ENCODE results near the gene TOR4A.
A peak's percentile ranks its signal among the peaks of the same experiment; 100 is the strongest.

The TOR4A gene

DNA sequence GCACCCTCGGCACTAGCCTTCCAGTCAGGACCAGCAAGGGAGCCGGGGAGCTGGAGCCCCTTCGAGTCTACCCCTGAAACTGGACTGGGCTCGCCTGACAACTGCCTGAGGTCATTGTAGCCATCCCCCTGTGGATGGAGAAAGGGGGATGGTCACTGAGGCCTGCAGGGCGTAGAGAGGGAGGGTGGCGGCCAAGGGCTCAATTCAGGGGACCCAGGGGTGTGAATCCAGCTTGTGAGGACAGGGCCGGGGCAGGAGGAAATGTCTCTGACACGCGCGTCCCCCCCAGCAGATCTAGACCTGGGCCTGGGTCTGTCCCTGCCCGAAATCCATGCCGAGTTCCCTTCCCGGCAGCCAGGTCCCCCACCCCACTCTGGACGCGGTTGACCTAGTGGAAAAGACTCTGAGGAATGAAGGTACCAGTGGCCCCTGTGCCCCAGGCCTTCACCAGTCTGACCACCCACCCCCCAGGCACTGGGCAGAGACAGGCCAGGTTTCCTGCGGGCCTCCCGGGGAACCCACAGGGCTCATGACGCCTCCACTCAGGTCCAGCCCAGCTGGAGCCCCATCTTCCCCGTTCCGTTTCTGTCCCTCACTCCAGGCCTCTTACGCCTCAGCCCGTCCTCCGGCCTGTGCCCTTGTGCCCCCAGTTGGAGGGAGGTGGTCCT, 46.0 kb upstream of the TOR4A start:
- Histone ChIP-seq H3K18ac (ENCODE audit: low read length) (no peak overlapping the region), H3K4me2 (ENCODE audit: insufficient read depth, low read length, poor library complexity, severe bottlenecking) (no peak overlapping the region), H3K9ac (ENCODE audit: low read depth, low read length, poor library complexity) (no peak overlapping the region), H3K27ac (replicated peaks; ENCODE audit: low read length) (no peak overlapping the region), H3K4me1 (ENCODE audit: control insufficient read depth in 2 of 2, insufficient read depth in 1 of 2, low read depth in 1 of 2, low read length in 2 of 2) (peaks cover 3 to 5% of the 10 kb centered on the region in 2 donors), H2AFZ (ENCODE audit: low read length) (no peak overlapping the region), H3K4ac (ENCODE audit: low read length) (no peak overlapping the region), H2BK12ac (ENCODE audit: low read length) (no peak overlapping the region), H3K14ac (ENCODE audit: low read length) (no peak overlapping the region), H2AK5ac (ENCODE audit: low read depth, low read length) (no peak overlapping the region), H3K9me3 (replicated peaks in 1 of 2; ENCODE audit: control insufficient read depth in 2 of 2, insufficient read depth in 1 of 2, low read depth in 1 of 2, low read length in 2 of 2) (no peaks in the 10 kb centered on the region), H4K8ac (ENCODE audit: low read depth, low read length) (no peak overlapping the region), H3K23ac (ENCODE audit: low read depth, low read length, poor library complexity) (no peak overlapping the region), H4K91ac (ENCODE audit: low read depth, low read length, poor library complexity) (no peak overlapping the region), H2BK120ac (ENCODE audit: low read depth, low read length) (no peak overlapping the region), H2BK15ac (ENCODE audit: low read length) (no peak overlapping the region), H2BK5ac (ENCODE audit: low read length) (no peak overlapping the region), H3K36me3 (replicated peaks in 1 of 2; ENCODE audit: control insufficient read depth in 2 of 2, insufficient read depth in 2 of 2, low read length in 2 of 2) (no peaks in the 10 kb centered on the region), H3K79me1 (ENCODE audit: low read depth, low read length) (peaks cover 2% of the 10 kb centered on the region), H3K4me3 (ENCODE audit: low read length in 2 of 2) (no peak overlapping the region), H3K27me3 (ENCODE audit: control insufficient read depth in 3 of 3, insufficient read depth in 3 of 3, low read depth in 1 of 3, low read length in 3 of 3) (peaks cover 0 to 7% (median 0%) of the 10 kb centered on the region in 3 experiments)
- no CpG with 5 or more reads among the region's 23 CpGs for WGBS, 2 donors (ENCODE audit: extremely low coverage in 2 of 2, insufficient read length in 2 of 2, insufficient replicate concordance in 1 of 2)
- no peak for DNase-seq (ENCODE audit: low spot score)

GRCh38 chr9:137232101-137232500, 45.4 kb upstream of the TOR4A start:
- no peak overlapping the region for H3K4ac ChIP-seq (ENCODE audit: low read length)
- no peak overlapping the region for H3K14ac ChIP-seq (ENCODE audit: low read length)
- H3K18ac ChIP-seq (ENCODE audit: low read length): no peak overlapping the region
- no peak overlapping the region for H2AFZ ChIP-seq (ENCODE audit: low read length)
- H3K4me3 ChIP-seq (ENCODE audit: low read length in 2 of 2): no peak overlapping the region
- H3K9me3 ChIP-seq (replicated peaks in 1 of 2; ENCODE audit: control insufficient read depth in 2 of 2, insufficient read depth in 1 of 2, low read depth in 1 of 2, low read length in 2 of 2): no peaks in the 10 kb centered on the region
- peak overlapping the region; percentile 34 for H3K9ac ChIP-seq (ENCODE audit: low read depth, low read length, poor library complexity)
- DNase-seq (ENCODE audit: low spot score): no peak
- no CpG with 5 or more reads among the region's 10 CpGs for WGBS, 2 donors (ENCODE audit: extremely low coverage in 2 of 2, insufficient read length in 2 of 2, insufficient replicate concordance in 1 of 2)
- H3K36me3 ChIP-seq (replicated peaks in 1 of 2; ENCODE audit: control insufficient read depth in 2 of 2, insufficient read depth in 2 of 2, low read length in 2 of 2): no peaks in the 10 kb centered on the region
- H2BK15ac ChIP-seq (ENCODE audit: low read length): no peak overlapping the region
- H4K8ac ChIP-seq (ENCODE audit: low read depth, low read length): no peak overlapping the region
- H4K91ac ChIP-seq (ENCODE audit: low read depth, low read length, poor library complexity): no peak overlapping the region
- no peak overlapping the region for H2BK12ac ChIP-seq (ENCODE audit: low read length)
- no peak overlapping the region for H2BK5ac ChIP-seq (ENCODE audit: low read length)
- no peak overlapping the region for H3K4me2 ChIP-seq (ENCODE audit: insufficient read depth, low read length, poor library complexity, severe bottlenecking)
- peaks cover 2% of the 10 kb centered on the region for H3K79me1 ChIP-seq (ENCODE audit: low read depth, low read length)
- peaks cover 8 to 9% of the 10 kb centered on the region in 2 donors for H3K4me1 ChIP-seq (ENCODE audit: control insufficient read depth in 2 of 2, insufficient read depth in 1 of 2, low read depth in 1 of 2, low read length in 2 of 2)
- no peak overlapping the region for H2BK120ac ChIP-seq (ENCODE audit: low read depth, low read length)
- H3K23ac ChIP-seq (ENCODE audit: low read depth, low read length, poor library complexity): no peak overlapping the region
- H3K27ac ChIP-seq (replicated peaks; ENCODE audit: low read length): no peak overlapping the region
- H3K27me3 ChIP-seq (ENCODE audit: control insufficient read depth in 3 of 3, insufficient read depth in 3 of 3, low read depth in 1 of 3, low read length in 3 of 3): peaks cover 0 to 7% (median 0%) of the 10 kb centered on the region in 3 experiments
- no peak overlapping the region for H2AK5ac ChIP-seq (ENCODE audit: low read depth, low read length)

DNA sequence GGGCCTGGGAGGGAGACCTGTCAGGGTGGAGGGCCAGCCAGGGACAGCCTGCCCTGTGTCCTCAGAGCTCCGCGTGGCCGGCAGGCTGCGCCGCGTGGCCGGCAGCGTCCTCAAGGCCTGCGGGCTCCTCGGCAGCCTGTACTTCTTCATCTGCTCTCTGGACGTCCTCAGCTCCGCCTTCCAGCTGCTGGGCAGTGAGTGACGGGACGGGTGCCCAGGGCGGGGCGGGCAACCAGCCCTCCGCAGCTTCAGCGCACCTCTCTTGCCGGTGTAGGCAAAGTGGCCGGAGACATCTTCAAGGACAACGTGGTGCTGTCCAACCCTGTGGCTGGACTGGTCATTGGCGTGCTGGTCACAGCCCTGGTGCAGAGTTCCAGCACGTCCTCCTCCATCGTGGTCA, 45.0 kb upstream of the TOR4A start:
- H3K36me3 ChIP-seq (replicated peaks in 1 of 2; ENCODE audit: control insufficient read depth in 2 of 2, insufficient read depth in 2 of 2, low read length in 2 of 2): no peaks in the 10 kb centered on the region
- H3K27ac ChIP-seq (replicated peaks; ENCODE audit: low read length): no peak overlapping the region
- no peak overlapping the region for H2AFZ ChIP-seq (ENCODE audit: low read length)
- peaks cover 2% of the 10 kb centered on the region for H3K79me1 ChIP-seq (ENCODE audit: low read depth, low read length)
- H3K4ac ChIP-seq (ENCODE audit: low read length): no peak overlapping the region
- peaks cover 10 to 12% of the 10 kb centered on the region in 2 donors for H3K4me1 ChIP-seq (ENCODE audit: control insufficient read depth in 2 of 2, insufficient read depth in 1 of 2, low read depth in 1 of 2, low read length in 2 of 2)
- H4K8ac ChIP-seq (ENCODE audit: low read depth, low read length): no peak overlapping the region
- peaks cover 0 to 7% (median 0%) of the 10 kb centered on the region in 3 experiments for H3K27me3 ChIP-seq (ENCODE audit: control insufficient read depth in 3 of 3, insufficient read depth in 3 of 3, low read depth in 1 of 3, low read length in 3 of 3)
- no peak overlapping the region for H3K4me2 ChIP-seq (ENCODE audit: insufficient read depth, low read length, poor library complexity, severe bottlenecking)
- no peak overlapping the region for H2BK15ac ChIP-seq (ENCODE audit: low read length)
- H3K23ac ChIP-seq (ENCODE audit: low read depth, low read length, poor library complexity): no peak overlapping the region
- no peak overlapping the region for H2BK5ac ChIP-seq (ENCODE audit: low read length)
- H4K91ac ChIP-seq (ENCODE audit: low read depth, low read length, poor library complexity): no peak overlapping the region
- H2BK120ac ChIP-seq (ENCODE audit: low read depth, low read length): no peak overlapping the region
- H3K4me3 ChIP-seq (ENCODE audit: low read length in 2 of 2): no peak overlapping the region
- H2BK12ac ChIP-seq (ENCODE audit: low read length): no peak overlapping the region
- no peak overlapping the region for H3K14ac ChIP-seq (ENCODE audit: low read length)
- WGBS, 2 donors (ENCODE audit: extremely low coverage in 2 of 2, insufficient read length in 2 of 2, insufficient replicate concordance in 1 of 2): no CpG with 5 or more reads among the region's 24 CpGs
- H2AK5ac ChIP-seq (ENCODE audit: low read depth, low read length): no peak overlapping the region
- no peaks in the 10 kb centered on the region for H3K9me3 ChIP-seq (replicated peaks in 1 of 2; ENCODE audit: control insufficient read depth in 2 of 2, insufficient read depth in 1 of 2, low read depth in 1 of 2, low read length in 2 of 2)
- H3K9ac ChIP-seq (ENCODE audit: low read depth, low read length, poor library complexity): no peak overlapping the region
- H3K18ac ChIP-seq (ENCODE audit: low read length): no peak overlapping the region
- no peak for DNase-seq (ENCODE audit: low spot score)

DNA sequence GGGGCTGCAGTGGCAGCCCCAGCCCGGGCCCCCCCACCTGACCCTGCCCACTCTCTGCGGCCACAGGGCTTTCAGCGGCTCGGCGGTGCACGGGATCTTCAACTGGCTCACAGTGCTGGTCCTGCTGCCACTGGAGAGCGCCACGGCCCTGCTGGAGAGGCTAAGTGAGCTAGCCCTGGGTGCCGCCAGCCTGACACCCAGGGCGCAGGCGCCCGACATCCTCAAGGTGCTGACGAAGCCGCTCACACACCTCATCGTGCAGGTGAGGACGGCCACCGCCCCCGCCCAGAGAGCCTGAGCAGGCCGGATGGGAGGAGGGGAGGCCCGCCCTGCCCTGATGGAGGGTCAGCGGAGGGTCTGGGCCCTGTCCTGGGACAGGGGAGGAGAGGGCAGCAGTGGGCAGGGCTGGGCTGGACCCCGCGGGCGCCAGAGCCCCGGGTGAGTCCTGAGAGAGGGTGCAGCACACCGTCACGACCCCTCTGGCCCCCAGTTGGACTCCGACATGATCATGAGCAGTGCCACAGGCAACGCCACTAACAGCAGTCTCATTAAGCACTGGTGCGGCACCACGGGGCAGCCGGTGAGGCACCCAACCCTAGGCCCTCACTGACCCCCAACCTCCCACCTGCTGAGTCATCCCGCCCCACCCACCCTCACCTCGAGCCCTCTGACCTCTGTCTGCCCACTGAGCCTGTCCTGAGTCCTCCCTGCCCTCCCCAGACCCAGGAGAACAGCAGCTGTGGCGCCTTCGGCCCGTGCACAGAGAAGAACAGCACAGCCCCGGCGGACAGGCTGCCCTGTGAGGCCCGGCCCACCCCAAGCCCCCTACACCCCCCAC, 44.2 kb upstream of the TOR4A start:
- H3K27me3 ChIP-seq (ENCODE audit: control insufficient read depth in 3 of 3, insufficient read depth in 3 of 3, low read depth in 1 of 3, low read length in 3 of 3): peaks cover 0 to 7% (median 0%) of the 10 kb centered on the region in 3 experiments
- no peak for DNase-seq (ENCODE audit: low spot score)
- H3K4me2 ChIP-seq (ENCODE audit: insufficient read depth, low read length, poor library complexity, severe bottlenecking): no peak overlapping the region
- H3K23ac ChIP-seq (ENCODE audit: low read depth, low read length, poor library complexity): peak overlapping the region; percentile 85
- H3K14ac ChIP-seq (ENCODE audit: low read length): no peak overlapping the region
- no peak overlapping the region for H3K18ac ChIP-seq (ENCODE audit: low read length)
- H2AK5ac ChIP-seq (ENCODE audit: low read depth, low read length): peak overlapping the region; percentile 56
- no peaks in the 10 kb centered on the region for H3K9me3 ChIP-seq (replicated peaks in 1 of 2; ENCODE audit: control insufficient read depth in 2 of 2, insufficient read depth in 1 of 2, low read depth in 1 of 2, low read length in 2 of 2)
- WGBS, 2 donors (ENCODE audit: extremely low coverage in 2 of 2, insufficient read length in 2 of 2, insufficient replicate concordance in 1 of 2): no CpG with 5 or more reads among the region's 40 CpGs
- peaks cover 11 to 12% of the 10 kb centered on the region in 2 donors for H3K4me1 ChIP-seq (ENCODE audit: control insufficient read depth in 2 of 2, insufficient read depth in 1 of 2, low read depth in 1 of 2, low read length in 2 of 2)
- no peak overlapping the region for H2BK120ac ChIP-seq (ENCODE audit: low read depth, low read length)
- H3K27ac ChIP-seq (replicated peaks; ENCODE audit: low read length): no peak overlapping the region
- H4K91ac ChIP-seq (ENCODE audit: low read depth, low read length, poor library complexity): no peak overlapping the region
- H3K9ac ChIP-seq (ENCODE audit: low read depth, low read length, poor library complexity): peak overlapping the region; percentile 21
- no peak overlapping the region for H2AFZ ChIP-seq (ENCODE audit: low read length)
- peak overlapping the region; percentile 30 for H2BK12ac ChIP-seq (ENCODE audit: low read length)
- H3K4me3 ChIP-seq (ENCODE audit: low read length in 2 of 2): no peak overlapping the region
- H3K4ac ChIP-seq (ENCODE audit: low read length): no peak overlapping the region
- H2BK5ac ChIP-seq (ENCODE audit: low read length): peak overlapping the region; percentile 39
- H3K36me3 ChIP-seq (replicated peaks in 1 of 2; ENCODE audit: control insufficient read depth in 2 of 2, insufficient read depth in 2 of 2, low read length in 2 of 2): no peaks in the 10 kb centered on the region
- H4K8ac ChIP-seq (ENCODE audit: low read depth, low read length): no peak overlapping the region
- H2BK15ac ChIP-seq (ENCODE audit: low read length): no peak overlapping the region
- peaks cover 6% of the 10 kb centered on the region for H3K79me1 ChIP-seq (ENCODE audit: low read depth, low read length)
